HL-60 (cell line): Measurements from ENCODE around the gene FBXW9.

Experiments used
- DNase-seq, 2 experiments: peaks; one replicate each; pipeline ENCODE4 v3.0.0-alpha.2; 2010 to 2020; ENCODE audit warnings: low read depth in 1 of 2, low spot score in 1 of 2
- H3K27ac ChIP-seq: fragments of 250-450 bp; sonication (Bioruptor Pico); replicated peaks from 2 replicates; pipeline ENCODE4 v1.5.1; 2020; ENCODE audit warnings: mild to moderate bottlenecking, moderate library complexity
- H3K27me3 ChIP-seq: fragments of 250-450 bp; sonication (Bioruptor Pico); 2 replicates; pipeline ENCODE4 v1.5.1; 2021; ENCODE audit warnings: mild to moderate bottlenecking, moderate library complexity; ENCODE audit not compliant: insufficient read depth, poor library complexity, severe bottlenecking
- H3K4me3 ChIP-seq: replicated peaks from 2 replicates; pipeline ENCODE4 v1.5.1; 2011; ENCODE audit warnings: mild to moderate bottlenecking, control low read depth, low read length; ENCODE audit not compliant: insufficient read depth
- GABPA ChIP-seq: IDR thresholded peaks from 2 replicates; pipeline ENCODE4 v1.6.1; 2012; ENCODE audit warnings: low read depth
- POLR2AphosphoS5 ChIP-seq: IDR thresholded peaks from 2 replicates; pipeline ENCODE4 v1.6.1; 2012; ENCODE audit warnings: low read depth
- SPI1 ChIP-seq: IDR thresholded peaks from 2 replicates; pipeline ENCODE4 v1.6.1; 2012; ENCODE audit warnings: low read depth, mild to moderate bottlenecking, borderline replicate concordance
- TF ChIP-seq, protein P1 (sequence below): IDR thresholded peaks from one replicate; pipeline ENCODE4 v1.5.1; 2011; ENCODE audit warnings: low read length, control low read depth, inconsistent platforms; ENCODE audit not compliant: insufficient read depth
- TF ChIP-seq, protein P2 (sequence below): IDR thresholded peaks from 2 replicates; pipeline ENCODE4 v1.6.1; 2012; ENCODE audit warnings: low read depth; ENCODE audit not compliant: insufficient replicate concordance

FBXW9 gene

GRCh38 chr19:12689012-12689411 is 7.4 kb downstream of the FBXW9 start:
- no peak for DNase-seq
- TF ChIP-seq, protein P1, sequence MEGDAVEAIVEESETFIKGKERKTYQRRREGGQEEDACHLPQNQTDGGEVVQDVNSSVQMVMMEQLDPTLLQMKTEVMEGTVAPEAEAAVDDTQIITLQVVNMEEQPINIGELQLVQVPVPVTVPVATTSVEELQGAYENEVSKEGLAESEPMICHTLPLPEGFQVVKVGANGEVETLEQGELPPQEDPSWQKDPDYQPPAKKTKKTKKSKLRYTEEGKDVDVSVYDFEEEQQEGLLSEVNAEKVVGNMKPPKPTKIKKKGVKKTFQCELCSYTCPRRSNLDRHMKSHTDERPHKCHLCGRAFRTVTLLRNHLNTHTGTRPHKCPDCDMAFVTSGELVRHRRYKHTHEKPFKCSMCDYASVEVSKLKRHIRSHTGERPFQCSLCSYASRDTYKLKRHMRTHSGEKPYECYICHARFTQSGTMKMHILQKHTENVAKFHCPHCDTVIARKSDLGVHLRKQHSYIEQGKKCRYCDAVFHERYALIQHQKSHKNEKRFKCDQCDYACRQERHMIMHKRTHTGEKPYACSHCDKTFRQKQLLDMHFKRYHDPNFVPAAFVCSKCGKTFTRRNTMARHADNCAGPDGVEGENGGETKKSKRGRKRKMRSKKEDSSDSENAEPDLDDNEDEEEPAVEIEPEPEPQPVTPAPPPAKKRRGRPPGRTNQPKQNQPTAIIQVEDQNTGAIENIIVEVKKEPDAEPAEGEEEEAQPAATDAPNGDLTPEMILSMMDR: no peak
- TF ChIP-seq, protein P2, sequence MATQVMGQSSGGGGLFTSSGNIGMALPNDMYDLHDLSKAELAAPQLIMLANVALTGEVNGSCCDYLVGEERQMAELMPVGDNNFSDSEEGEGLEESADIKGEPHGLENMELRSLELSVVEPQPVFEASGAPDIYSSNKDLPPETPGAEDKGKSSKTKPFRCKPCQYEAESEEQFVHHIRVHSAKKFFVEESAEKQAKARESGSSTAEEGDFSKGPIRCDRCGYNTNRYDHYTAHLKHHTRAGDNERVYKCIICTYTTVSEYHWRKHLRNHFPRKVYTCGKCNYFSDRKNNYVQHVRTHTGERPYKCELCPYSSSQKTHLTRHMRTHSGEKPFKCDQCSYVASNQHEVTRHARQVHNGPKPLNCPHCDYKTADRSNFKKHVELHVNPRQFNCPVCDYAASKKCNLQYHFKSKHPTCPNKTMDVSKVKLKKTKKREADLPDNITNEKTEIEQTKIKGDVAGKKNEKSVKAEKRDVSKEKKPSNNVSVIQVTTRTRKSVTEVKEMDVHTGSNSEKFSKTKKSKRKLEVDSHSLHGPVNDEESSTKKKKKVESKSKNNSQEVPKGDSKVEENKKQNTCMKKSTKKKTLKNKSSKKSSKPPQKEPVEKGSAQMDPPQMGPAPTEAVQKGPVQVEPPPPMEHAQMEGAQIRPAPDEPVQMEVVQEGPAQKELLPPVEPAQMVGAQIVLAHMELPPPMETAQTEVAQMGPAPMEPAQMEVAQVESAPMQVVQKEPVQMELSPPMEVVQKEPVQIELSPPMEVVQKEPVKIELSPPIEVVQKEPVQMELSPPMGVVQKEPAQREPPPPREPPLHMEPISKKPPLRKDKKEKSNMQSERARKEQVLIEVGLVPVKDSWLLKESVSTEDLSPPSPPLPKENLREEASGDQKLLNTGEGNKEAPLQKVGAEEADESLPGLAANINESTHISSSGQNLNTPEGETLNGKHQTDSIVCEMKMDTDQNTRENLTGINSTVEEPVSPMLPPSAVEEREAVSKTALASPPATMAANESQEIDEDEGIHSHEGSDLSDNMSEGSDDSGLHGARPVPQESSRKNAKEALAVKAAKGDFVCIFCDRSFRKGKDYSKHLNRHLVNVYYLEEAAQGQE: no peak
- TF ChIP-seq SPI1: no peak
- no peak for TF ChIP-seq GABPA
- TF ChIP-seq POLR2AphosphoS5: no peak
- H3K4me3 ChIP-seq: no peak overlapping the region

GRCh38 chr19:12687496-12688196 is 8.8 kb downstream of the FBXW9 start, which contains the start of gene GNG14:
GNG14 (plus strand) TSS chr19:12687998; CDS start chr19:12688049, 51 bp downstream.
- no peak for TF ChIP-seq POLR2AphosphoS5
- no peak for TF ChIP-seq GABPA
- no peak for TF ChIP-seq SPI1
- TF ChIP-seq, protein P1: no peak
- TF ChIP-seq, protein P2: no peak
- Histone ChIP-seq H3K27ac (no peak within 1 kb of the TSS), H3K27me3 (no peaks in the 10 kb centered on the region), H3K4me3 (no peak within 1 kb of the TSS)
- no peak for DNase-seq

More at GRCh38 chr19:12689012-12689411, 7.4 kb downstream of the FBXW9 start:
- H3K27ac ChIP-seq: no peak overlapping the region
- H3K27me3 ChIP-seq: no peaks in the 10 kb centered on the region

- no peak for TF ChIP-seq POLR2AphosphoS5
- TF ChIP-seq, protein P2: no peak
- TF ChIP-seq, protein P1: no peak
- no peak for TF ChIP-seq GABPA
- no peak for TF ChIP-seq SPI1
- no peak for DNase-seq
- Histone ChIP-seq H3K4me3 (no peak overlapping the region), H3K27ac (no peak overlapping the region), H3K27me3 (no peaks in the 10 kb centered on the region)
Observed at GRCh38 chr19:12685831-12686230, 10.6 kb downstream of the FBXW9 start.
